ENCODE results near the gene WDR41. TPM values are rescaled to one million over a fixed set of nuclear protein-coding genes. Genes with fewer than 3 reads are reported as not detected.
"Not testable (repeated sequence)": the region's sequence is repeated elsewhere in the genome, so short reads cannot be mapped to it uniquely, and the experiment has no call there.

Gene WDR41
- total RNA-seq, 3 donors from 2014 or later: 49.8 to 75.2 (median 56.6) TPM

GRCh38 chr5:77486344-77486962 lies 5.7 kb downstream of the WDR41 start:
- H3K4me1 ChIP-seq: no peaks in the 10 kb centered on the region
- intact Hi-C loops (cut with DNase I; ENCODE audit: low total_unique reads): no loop called here
- no peak overlapping the region for H3K27ac ChIP-seq
- no peaks in the 10 kb centered on the region for H3K27me3 ChIP-seq
- no peak for DNase-seq (ENCODE audit: low spot score in 2 of 2)
- H3K4me3 ChIP-seq: no peak overlapping the region
- H3K36me3 ChIP-seq: no peaks in the 10 kb centered on the region
- TF ChIP-seq POLR2AphosphoS5 (IDR thresholded peaks at IDR 0.05): no peak
- no peak for TF ChIP-seq POLR2A (IDR thresholded peaks at IDR 0.05)
- TF ChIP-seq, protein P1, sequence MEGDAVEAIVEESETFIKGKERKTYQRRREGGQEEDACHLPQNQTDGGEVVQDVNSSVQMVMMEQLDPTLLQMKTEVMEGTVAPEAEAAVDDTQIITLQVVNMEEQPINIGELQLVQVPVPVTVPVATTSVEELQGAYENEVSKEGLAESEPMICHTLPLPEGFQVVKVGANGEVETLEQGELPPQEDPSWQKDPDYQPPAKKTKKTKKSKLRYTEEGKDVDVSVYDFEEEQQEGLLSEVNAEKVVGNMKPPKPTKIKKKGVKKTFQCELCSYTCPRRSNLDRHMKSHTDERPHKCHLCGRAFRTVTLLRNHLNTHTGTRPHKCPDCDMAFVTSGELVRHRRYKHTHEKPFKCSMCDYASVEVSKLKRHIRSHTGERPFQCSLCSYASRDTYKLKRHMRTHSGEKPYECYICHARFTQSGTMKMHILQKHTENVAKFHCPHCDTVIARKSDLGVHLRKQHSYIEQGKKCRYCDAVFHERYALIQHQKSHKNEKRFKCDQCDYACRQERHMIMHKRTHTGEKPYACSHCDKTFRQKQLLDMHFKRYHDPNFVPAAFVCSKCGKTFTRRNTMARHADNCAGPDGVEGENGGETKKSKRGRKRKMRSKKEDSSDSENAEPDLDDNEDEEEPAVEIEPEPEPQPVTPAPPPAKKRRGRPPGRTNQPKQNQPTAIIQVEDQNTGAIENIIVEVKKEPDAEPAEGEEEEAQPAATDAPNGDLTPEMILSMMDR (IDR thresholded peaks at IDR 0.05): no peak
- no peaks in the 10 kb centered on the region for H3K9me3 ChIP-seq

DNA sequence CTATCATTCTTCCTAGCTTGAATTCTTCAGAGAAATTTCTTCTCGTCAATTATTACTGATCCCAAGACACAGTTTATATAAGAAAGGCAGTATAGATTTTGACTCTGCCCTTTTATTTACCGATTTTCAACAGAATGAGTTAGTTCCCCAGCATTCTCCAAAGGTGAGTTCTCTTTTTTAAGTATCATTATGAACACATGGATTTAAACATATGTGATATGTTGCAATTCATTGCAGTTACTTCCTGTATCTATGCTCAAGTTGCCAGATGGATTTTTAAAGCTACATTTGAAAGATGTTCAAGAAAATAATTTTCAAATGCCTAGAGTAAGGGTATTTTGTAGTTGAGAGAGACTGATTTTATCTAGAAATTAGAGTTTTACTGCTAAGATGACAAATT lies 8.4 kb downstream of the WDR41 start:
- DNase-seq (ENCODE audit: low spot score in 2 of 2): no peak
- no peaks in the 10 kb centered on the region for H3K36me3 ChIP-seq
- no peaks in the 10 kb centered on the region for H3K4me1 ChIP-seq
- intact Hi-C loops (cut with DNase I; ENCODE audit: low total_unique reads): no loop called here
- no peaks in the 10 kb centered on the region for H3K9me3 ChIP-seq
- no peaks in the 10 kb centered on the region for H3K27me3 ChIP-seq
- TF ChIP-seq POLR2AphosphoS5 (IDR thresholded peaks at IDR 0.05) (no peak), POLR2A (IDR thresholded peaks at IDR 0.05) (no peak)
- TF ChIP-seq, protein P1 (IDR thresholded peaks at IDR 0.05): no peak
- H3K27ac ChIP-seq: no peak overlapping the region
- H3K4me3 ChIP-seq: no peak overlapping the region

GRCh38 chr5:77475041-77475440 lies 17.1 kb downstream of the WDR41 start:
- H3K27me3 ChIP-seq; intact Hi-C loops (cut with DNase I; ENCODE audit: low total_unique reads); H3K9me3 ChIP-seq; DNase-seq (ENCODE audit: low spot score in 2 of 2); H3K27ac ChIP-seq; H3K36me3 ChIP-seq; H3K4me1 ChIP-seq; H3K4me3 ChIP-seq: not testable (repeated sequence)

GRCh38 chr5:77468875-77469274 lies 23.2 kb downstream of the WDR41 start:
- H3K27me3 ChIP-seq; intact Hi-C loops (cut with DNase I; ENCODE audit: low total_unique reads); H3K27ac ChIP-seq; H3K36me3 ChIP-seq; H3K9me3 ChIP-seq; H3K4me1 ChIP-seq; DNase-seq (ENCODE audit: low spot score in 2 of 2); H3K4me3 ChIP-seq: not testable (repeated sequence)

GRCh38 chr5:77463905-77464304 lies 28.2 kb downstream of the WDR41 start:
- TF ChIP-seq POLR2A (IDR thresholded peaks at IDR 0.05) (no peak), POLR2AphosphoS5 (IDR thresholded peaks at IDR 0.05) (no peak)
- TF ChIP-seq, protein P1 (IDR thresholded peaks at IDR 0.05): no peak
- intact Hi-C loops (cut with DNase I; ENCODE audit: low total_unique reads): no loop called here

DNA sequence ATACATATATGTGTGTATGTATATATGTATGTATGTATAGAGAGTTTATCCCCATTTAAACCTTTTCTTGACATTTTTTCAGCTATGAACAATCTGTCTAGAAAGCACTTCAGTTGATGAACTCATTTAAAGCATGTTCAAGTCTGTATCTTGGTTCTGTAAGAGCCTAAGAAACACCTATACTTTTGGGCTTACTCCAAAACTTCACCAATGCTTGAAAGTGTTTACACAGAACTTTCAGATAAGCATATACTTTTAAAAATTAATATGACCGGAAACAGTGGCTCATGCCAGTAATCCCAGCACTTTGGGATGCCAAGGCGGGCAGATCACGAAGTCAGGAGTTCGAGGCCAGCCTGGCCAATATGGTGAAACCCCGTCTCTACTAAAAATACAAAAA lies 30.8 kb downstream of the WDR41 start:
- no peak overlapping the region for H3K27ac ChIP-seq
- H3K27me3 ChIP-seq: no peaks in the 10 kb centered on the region
- H3K9me3 ChIP-seq: no peaks in the 10 kb centered on the region
- DNase-seq (ENCODE audit: low spot score in 2 of 2): no peak
- no peak overlapping the region for H3K4me3 ChIP-seq
- H3K4me1 ChIP-seq: no peaks in the 10 kb centered on the region
- intact Hi-C loops (cut with DNase I; ENCODE audit: low total_unique reads): no loop called here
- TF ChIP-seq POLR2A (IDR thresholded peaks at IDR 0.05) (no peak), POLR2AphosphoS5 (IDR thresholded peaks at IDR 0.05) (no peak)
- TF ChIP-seq, protein P1 (IDR thresholded peaks at IDR 0.05): no peak
- H3K36me3 ChIP-seq: no peaks in the 10 kb centered on the region

More at GRCh38 chr5:77463905-77464304, 28.2 kb downstream of the WDR41 start:
- Histone ChIP-seq H3K4me3 (no peak overlapping the region), H3K4me1 (no peaks in the 10 kb centered on the region), H3K27ac (no peak overlapping the region), H3K27me3 (no peaks in the 10 kb centered on the region), H3K36me3 (no peaks in the 10 kb centered on the region), H3K9me3 (no peaks in the 10 kb centered on the region)
- DNase-seq (ENCODE audit: low spot score in 2 of 2): no peak
